ENCODE data around the gene MCFD2.

The MCFD2 gene

DNA sequence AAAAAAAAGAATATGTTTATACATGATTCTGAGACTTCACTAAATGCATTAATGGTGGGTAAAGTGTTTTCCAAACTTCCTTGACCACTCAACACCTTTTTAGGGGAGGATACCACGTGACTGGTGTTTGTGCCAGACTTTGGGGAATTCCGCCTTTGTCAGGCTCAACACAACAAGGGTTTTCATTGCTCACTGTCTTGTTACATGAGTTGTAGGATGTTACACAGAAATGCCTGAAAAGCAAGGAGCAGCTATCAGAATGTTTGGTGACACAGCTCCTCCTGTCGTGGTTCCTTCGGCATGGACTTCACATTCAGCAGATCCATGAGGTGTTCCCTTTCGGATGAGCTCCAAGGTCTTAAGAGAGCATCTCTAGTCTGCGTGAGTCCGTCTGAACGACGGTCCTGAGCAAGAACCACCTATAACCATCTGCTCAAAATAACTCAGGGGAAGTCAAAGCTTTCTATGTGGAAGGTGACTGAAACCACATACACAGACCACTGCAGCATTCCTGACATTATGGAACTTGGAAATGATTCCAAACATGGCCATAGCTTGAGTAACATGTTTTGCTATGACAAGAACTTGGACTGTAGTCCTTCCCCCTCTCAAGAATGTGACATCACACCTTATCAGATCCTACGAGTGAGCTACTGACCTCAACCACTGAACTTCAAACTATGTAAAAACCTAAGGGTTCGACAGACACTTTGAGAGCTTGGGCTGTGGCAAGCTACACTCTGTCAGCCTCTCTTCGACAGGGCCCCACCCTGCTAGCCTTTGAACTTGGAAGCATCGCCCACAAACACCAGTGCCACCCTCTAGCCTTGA lies 57.5 kb downstream of the MCFD2 start:
- no peak overlapping the region for H3K4me3 ChIP-seq (ENCODE audit: low read depth, low read length)
- TF ChIP-seq, protein P1, sequence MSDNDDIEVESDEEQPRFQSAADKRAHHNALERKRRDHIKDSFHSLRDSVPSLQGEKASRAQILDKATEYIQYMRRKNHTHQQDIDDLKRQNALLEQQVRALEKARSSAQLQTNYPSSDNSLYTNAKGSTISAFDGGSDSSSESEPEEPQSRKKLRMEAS (IDR thresholded peaks at IDR 0.05; ENCODE audit: low read depth, low read length) = no peak
- TF ChIP-seq MYC (IDR thresholded peaks at IDR 0.05; ENCODE audit: low read depth, low read length) (no peak), POLR2A (IDR thresholded peaks at IDR 0.05; ENCODE audit: extremely low read depth, insufficient read length) (no peak)
- TF ChIP-seq, protein P2, sequence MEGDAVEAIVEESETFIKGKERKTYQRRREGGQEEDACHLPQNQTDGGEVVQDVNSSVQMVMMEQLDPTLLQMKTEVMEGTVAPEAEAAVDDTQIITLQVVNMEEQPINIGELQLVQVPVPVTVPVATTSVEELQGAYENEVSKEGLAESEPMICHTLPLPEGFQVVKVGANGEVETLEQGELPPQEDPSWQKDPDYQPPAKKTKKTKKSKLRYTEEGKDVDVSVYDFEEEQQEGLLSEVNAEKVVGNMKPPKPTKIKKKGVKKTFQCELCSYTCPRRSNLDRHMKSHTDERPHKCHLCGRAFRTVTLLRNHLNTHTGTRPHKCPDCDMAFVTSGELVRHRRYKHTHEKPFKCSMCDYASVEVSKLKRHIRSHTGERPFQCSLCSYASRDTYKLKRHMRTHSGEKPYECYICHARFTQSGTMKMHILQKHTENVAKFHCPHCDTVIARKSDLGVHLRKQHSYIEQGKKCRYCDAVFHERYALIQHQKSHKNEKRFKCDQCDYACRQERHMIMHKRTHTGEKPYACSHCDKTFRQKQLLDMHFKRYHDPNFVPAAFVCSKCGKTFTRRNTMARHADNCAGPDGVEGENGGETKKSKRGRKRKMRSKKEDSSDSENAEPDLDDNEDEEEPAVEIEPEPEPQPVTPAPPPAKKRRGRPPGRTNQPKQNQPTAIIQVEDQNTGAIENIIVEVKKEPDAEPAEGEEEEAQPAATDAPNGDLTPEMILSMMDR (IDR thresholded peaks at IDR 0.05; ENCODE audit: low read depth, low read length) = no peak
- no peak for DNase-seq (ENCODE audit: low read depth)

DNA sequence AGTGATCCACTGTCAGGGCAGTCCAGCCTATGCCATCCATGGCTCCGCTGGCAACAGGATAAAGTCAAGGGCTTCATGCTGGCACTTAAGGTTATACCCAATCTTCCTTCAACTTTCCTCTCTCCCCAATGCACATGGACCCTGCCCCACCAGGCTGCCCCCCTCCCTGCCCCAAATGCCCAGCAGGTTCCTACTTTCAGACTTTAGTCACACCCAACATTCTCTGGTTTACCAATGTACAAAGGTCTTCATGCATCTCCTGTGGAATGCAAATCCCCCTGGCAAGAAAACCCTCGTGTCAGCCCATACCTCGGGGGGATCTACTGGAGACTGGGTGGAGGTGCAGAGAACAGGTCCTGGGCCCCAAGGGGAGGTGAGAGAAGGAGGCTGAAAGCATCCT lies 59.3 kb downstream of the MCFD2 start:
- TF ChIP-seq MYC (IDR thresholded peaks at IDR 0.05; ENCODE audit: low read depth, low read length) (no peak), POLR2A (IDR thresholded peaks at IDR 0.05; ENCODE audit: extremely low read depth, insufficient read length) (no peak)
- TF ChIP-seq, protein P1 (IDR thresholded peaks at IDR 0.05; ENCODE audit: low read depth, low read length) = no peak
- TF ChIP-seq, protein P2 (IDR thresholded peaks at IDR 0.05; ENCODE audit: low read depth, low read length) = no peak
- H3K4me3 ChIP-seq (ENCODE audit: low read depth, low read length) = no peak overlapping the region
- no peak for DNase-seq (ENCODE audit: low read depth)

DNA sequence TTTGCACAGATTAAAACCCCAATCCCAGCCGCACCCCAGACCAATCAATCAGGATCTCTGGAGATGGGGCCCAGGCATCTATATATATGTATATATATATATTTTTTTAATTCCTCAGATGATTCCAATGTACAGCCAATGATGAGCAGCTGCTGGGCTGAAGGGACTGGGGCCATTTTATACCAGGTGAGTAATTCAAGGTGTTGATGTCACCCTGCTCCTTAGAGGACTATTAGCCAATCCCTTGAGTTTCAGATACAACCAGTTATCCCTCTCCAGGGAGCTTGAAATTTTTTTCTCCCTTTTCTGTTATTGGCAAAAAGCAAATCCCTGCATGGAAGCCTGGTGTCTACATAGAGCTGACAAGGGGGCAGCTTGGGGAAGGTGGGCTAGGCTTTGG lies 59.8 kb downstream of the MCFD2 start:
- no peak overlapping the region for H3K4me3 ChIP-seq (ENCODE audit: low read depth, low read length)
- DNase-seq (ENCODE audit: low read depth) = no peak
- TF ChIP-seq, protein P2 (IDR thresholded peaks at IDR 0.05; ENCODE audit: low read depth, low read length) = no peak
- TF ChIP-seq, protein P1 (IDR thresholded peaks at IDR 0.05; ENCODE audit: low read depth, low read length) = no peak
- TF ChIP-seq POLR2A (IDR thresholded peaks at IDR 0.05; ENCODE audit: extremely low read depth, insufficient read length) = no peak
- TF ChIP-seq MYC (IDR thresholded peaks at IDR 0.05; ENCODE audit: low read depth, low read length) = no peak

DNA sequence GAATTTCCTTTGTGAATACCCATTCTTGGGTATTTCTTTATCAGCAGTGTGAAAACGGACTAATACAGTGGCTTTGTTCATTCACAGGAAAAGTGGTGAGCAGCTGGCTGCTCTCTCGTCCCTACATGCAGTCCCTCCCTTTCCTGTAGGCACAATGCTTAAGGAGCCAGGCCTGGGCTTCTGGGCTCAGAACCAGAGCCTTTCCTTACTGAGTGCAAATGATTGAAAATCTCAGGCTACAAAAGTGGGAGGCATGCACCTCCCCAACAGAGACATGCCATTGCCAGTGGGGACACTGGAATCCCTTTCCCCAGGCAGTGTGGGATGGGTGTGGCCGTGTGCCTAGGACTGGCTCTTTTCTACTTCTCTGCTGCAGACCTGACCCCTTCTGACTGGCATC lies 61.3 kb downstream of the MCFD2 start:
- TF ChIP-seq POLR2A (IDR thresholded peaks at IDR 0.05; ENCODE audit: extremely low read depth, insufficient read length) (no peak), MYC (IDR thresholded peaks at IDR 0.05; ENCODE audit: low read depth, low read length) (no peak)
- TF ChIP-seq, protein P1 (IDR thresholded peaks at IDR 0.05; ENCODE audit: low read depth, low read length) = no peak
- TF ChIP-seq, protein P2 (IDR thresholded peaks at IDR 0.05; ENCODE audit: low read depth, low read length) = no peak
- no peak for DNase-seq (ENCODE audit: low read depth)
- H3K4me3 ChIP-seq (ENCODE audit: low read depth, low read length) = no peak overlapping the region

DNA sequence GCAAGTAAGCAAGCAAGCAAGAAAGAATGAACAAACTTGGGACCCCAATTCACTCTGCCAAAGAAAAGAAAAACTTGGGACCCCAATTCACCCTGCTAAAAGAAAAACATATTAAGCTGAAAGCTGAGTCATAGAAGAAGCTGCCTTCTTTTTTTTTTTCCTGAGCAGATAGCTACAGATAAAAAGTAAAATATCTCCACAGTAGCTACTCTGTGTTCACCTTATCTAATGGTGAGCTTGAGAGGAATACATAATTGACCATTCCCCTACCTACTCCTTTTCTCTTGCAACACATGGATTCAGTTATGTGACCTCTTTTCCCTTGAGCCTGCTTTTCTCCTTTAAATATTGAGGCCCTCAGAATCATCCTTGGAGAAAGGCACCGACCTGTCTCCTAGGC lies 63.0 kb downstream of the MCFD2 start:
- no peak overlapping the region for H3K4me3 ChIP-seq (ENCODE audit: low read depth, low read length)
- DNase-seq (ENCODE audit: low read depth) = no peak
- TF ChIP-seq, protein P2 (IDR thresholded peaks at IDR 0.05; ENCODE audit: low read depth, low read length) = no peak
- TF ChIP-seq MYC (IDR thresholded peaks at IDR 0.05; ENCODE audit: low read depth, low read length) (no peak), POLR2A (IDR thresholded peaks at IDR 0.05; ENCODE audit: extremely low read depth, insufficient read length) (no peak)
- TF ChIP-seq, protein P1 (IDR thresholded peaks at IDR 0.05; ENCODE audit: low read depth, low read length) = no peak

All from NB4 (cell line).